Suprapubic skin (tissue), 3 donors: ENCODE data around the gene C3orf80.

Experiments
- POLR2AphosphoS5 ChIP-seq, 3 donors: sonication (generic); formaldehyde crosslinking; IDR thresholded peaks; one replicate each; pipeline ENCODE4 v1.6.1; 2017; ENCODE audit warnings: antibody characterized with exemption in 3 of 3
- TF ChIP-seq, protein P1 (sequence below), 2 donors: fragments of 200-600 bp in 1 of 2; fragments of 450-650 bp in 1 of 2; sonication (generic) in 1 of 2; IDR thresholded peaks; one replicate each; pipeline ENCODE4 v1.5.1; 2016 to 2019; ENCODE audit warnings: antibody characterized with exemption in 2 of 2, mild to moderate bottlenecking in 1 of 2, moderate library complexity in 1 of 2

DNA sequence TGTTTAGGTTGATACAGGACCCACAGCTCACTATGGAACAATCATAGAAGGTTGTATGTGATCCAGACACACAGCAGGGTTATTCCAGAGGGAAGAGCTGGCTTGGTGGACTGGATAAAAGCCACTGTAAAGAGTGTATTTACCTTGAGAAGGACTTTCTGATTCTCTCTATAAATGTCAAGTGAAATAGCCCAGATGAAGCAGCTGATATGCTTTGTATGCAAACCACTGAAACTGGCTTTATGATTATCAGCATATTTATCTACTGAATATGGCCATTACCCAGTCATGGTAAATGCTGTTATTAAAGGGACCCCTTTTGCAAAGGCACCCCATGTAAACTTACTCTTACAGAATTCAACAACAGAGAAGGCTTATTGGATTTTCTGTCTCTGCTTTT lies 28.1 kb downstream of the C3orf80 start:
- TF ChIP-seq, protein P1, sequence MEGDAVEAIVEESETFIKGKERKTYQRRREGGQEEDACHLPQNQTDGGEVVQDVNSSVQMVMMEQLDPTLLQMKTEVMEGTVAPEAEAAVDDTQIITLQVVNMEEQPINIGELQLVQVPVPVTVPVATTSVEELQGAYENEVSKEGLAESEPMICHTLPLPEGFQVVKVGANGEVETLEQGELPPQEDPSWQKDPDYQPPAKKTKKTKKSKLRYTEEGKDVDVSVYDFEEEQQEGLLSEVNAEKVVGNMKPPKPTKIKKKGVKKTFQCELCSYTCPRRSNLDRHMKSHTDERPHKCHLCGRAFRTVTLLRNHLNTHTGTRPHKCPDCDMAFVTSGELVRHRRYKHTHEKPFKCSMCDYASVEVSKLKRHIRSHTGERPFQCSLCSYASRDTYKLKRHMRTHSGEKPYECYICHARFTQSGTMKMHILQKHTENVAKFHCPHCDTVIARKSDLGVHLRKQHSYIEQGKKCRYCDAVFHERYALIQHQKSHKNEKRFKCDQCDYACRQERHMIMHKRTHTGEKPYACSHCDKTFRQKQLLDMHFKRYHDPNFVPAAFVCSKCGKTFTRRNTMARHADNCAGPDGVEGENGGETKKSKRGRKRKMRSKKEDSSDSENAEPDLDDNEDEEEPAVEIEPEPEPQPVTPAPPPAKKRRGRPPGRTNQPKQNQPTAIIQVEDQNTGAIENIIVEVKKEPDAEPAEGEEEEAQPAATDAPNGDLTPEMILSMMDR (IDR thresholded peaks at IDR 0.05) = no peak
- no peak for TF ChIP-seq POLR2AphosphoS5 (IDR thresholded peaks at IDR 0.05)
